Common myeloid progenitor, CD34-positive (primary cell): ENCODE measurements around the gene TEAD1.

Experiments used
- CTCF ChIA-PET: fragments of 350-600 bp; sonication (Branson Sonifier 250); formaldehyde crosslinking; loops from one replicate; lab custom pipeline; 2021; ENCODE audit warnings: antibody characterized with exemption; lab: Charles Lee
- POLR2A ChIA-PET: fragments of 350-600 bp; sonication (Branson Sonifier 250); formaldehyde crosslinking; loops from one replicate; lab custom pipeline; 2021; ENCODE audit warnings: antibody characterized with exemption; lab: Charles Lee
- DNase-seq, 3 donors: peaks; one replicate each; pipeline versions ENCODE4 v3.0.0 to v3.0.0-alpha.2; 2013
- H3K27ac ChIP-seq, 2 experiments: 1 replicate in 1 of 2; 2 replicates in 1 of 2; pipeline ENCODE4 v1.7.0; 2013; ENCODE audit warnings: inconsistent platforms in 2 of 2, low read length in 2 of 2, mild to moderate bottlenecking in 2 of 2, low read depth in 1 of 2, moderate library complexity in 1 of 2; ENCODE audit not compliant: severe bottlenecking in 2 of 2, insufficient read depth in 1 of 2, poor library complexity in 1 of 2
- H3K27me3 ChIP-seq, 5 experiments: replicated peaks in 2 of 5; 1 replicate in 3 of 5; 2 replicates in 2 of 5; pipeline versions ENCODE4 v1.6.1 to v1.7.0; 2013; ENCODE audit warnings: low read length in 4 of 5, mild to moderate bottlenecking in 2 of 5, moderate library complexity in 2 of 5, inconsistent platforms in 1 of 5; ENCODE audit not compliant: insufficient read depth in 5 of 5, control insufficient read depth in 4 of 5
- H3K36me3 ChIP-seq, 4 experiments: 1 replicate in 2 of 4; 2 replicates in 2 of 4; pipeline versions ENCODE4 v1.6.1 to v1.7.0; 2013; ENCODE audit warnings: low read length in 3 of 4, control low read depth in 1 of 4, mild to moderate bottlenecking in 1 of 4; ENCODE audit not compliant: control insufficient read depth in 4 of 4, insufficient read depth in 4 of 4
- H3K4me1 ChIP-seq, 4 experiments: 1 replicate in 3 of 4; 2 replicates in 1 of 4; pipeline versions ENCODE4 v1.6.1 to v1.7.1; 2013; ENCODE audit warnings: low read length in 3 of 4, mild to moderate bottlenecking in 3 of 4, control low read depth in 1 of 4, inconsistent platforms in 1 of 4, moderate library complexity in 1 of 4; ENCODE audit not compliant: control insufficient read depth in 4 of 4, insufficient read depth in 4 of 4; ENCODE audit errors: control extremely low read depth in 1 of 4
- H3K4me3 ChIP-seq, 7 experiments: 1 replicate in 4 of 7; 2 replicates in 3 of 7; pipeline versions ENCODE4 v1.5.1 to v1.7.0; 2013; ENCODE audit warnings: mild to moderate bottlenecking in 7 of 7, low read length in 6 of 7, moderate library complexity in 6 of 7, inconsistent platforms in 2 of 7, low read depth in 2 of 7, control low read depth in 1 of 7; ENCODE audit not compliant: insufficient read depth in 4 of 7, control insufficient read depth in 1 of 7; ENCODE audit errors: extremely low read depth in 1 of 7
- H3K9me3 ChIP-seq, 5 experiments: 1 replicate in 4 of 5; 2 replicates in 1 of 5; pipeline versions ENCODE4 v1.6.1 to v1.7.1; 2013; ENCODE audit warnings: low read length in 4 of 5, mild to moderate bottlenecking in 2 of 5, inconsistent platforms in 1 of 5, low read depth in 1 of 5, moderate library complexity in 1 of 5; ENCODE audit not compliant: control insufficient read depth in 4 of 5, insufficient read depth in 2 of 5; ENCODE audit errors: control extremely low read depth in 1 of 5
- WGBS: methylation state at CpG from one replicate; pipeline ENCODE4 v1.1.5; 2013; ENCODE audit not compliant: insufficient coverage; 5-methylcytosine and 5-hydroxymethylcytosine counted together

Gene TEAD1

DNA sequence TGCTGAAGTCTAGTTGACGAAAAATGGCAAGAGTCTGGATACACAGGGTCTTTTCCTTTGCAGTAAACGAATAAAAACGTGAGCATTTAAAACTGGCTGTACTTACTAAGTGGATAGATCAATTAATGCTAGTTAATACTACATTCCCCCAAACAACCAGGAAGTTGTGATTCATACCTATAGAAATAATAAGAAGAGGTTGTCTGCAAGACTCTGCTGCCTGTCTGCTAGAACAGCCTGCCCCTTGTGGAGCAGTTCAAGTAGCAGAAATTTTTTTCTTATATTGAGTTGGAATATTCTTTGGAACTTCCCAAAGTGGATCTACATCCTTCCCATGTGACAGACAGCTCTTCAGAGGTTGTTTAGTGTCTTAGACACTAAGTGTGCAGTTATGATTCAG is 86.8 kb downstream of the TEAD1 start:
- H3K9me3 ChIP-seq = no peaks in the 10 kb centered on the region
- H3K36me3 ChIP-seq = no peaks in the 10 kb centered on the region
- no peak overlapping the region for H3K27ac ChIP-seq
- H3K27me3 ChIP-seq = peaks cover 2 to 35% (median 9%) of the 10 kb centered on the region in 5 experiments
- ChIA-PET CTCF (no interaction called here), POLR2A (no interaction called here)
- no peaks in the 10 kb centered on the region for H3K4me1 ChIP-seq
- no peak for DNase-seq
- WGBS = 100% methylated on average over 1 of the region's 3 CpGs
- H3K4me3 ChIP-seq = no peak overlapping the region

DNA sequence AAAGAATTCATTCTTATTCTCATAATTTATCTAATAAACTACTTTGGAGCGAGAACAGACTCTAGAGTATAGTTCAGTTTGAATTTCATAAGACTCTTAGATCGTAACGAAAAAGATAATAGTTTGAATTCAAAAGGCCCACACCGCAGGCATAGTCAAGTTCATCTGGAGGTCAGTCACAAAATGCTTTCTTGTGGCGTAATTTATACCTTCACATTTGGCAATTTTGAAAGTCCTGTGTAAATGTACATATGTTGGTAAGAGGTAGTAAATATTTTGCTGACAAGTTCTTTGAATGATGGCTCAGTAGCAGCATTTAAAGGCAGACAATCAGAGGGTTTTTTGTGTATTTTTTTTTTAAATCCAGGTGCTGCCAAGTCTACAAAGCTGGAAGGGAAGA is 88.1 kb downstream of the TEAD1 start:
- H3K9me3 ChIP-seq = no peaks in the 10 kb centered on the region
- WGBS = 99% methylated on average over 5 of the region's 5 CpGs
- ChIA-PET CTCF (no interaction called here), POLR2A (no interaction called here)
- peaks cover 0 to 34% (median 7%) of the 10 kb centered on the region in 5 experiments for H3K27me3 ChIP-seq
- H3K36me3 ChIP-seq = no peaks in the 10 kb centered on the region
- H3K27ac ChIP-seq = no peak overlapping the region
- no peaks in the 10 kb centered on the region for H3K4me1 ChIP-seq
- H3K4me3 ChIP-seq = no peak overlapping the region
- DNase-seq = no peak

DNA sequence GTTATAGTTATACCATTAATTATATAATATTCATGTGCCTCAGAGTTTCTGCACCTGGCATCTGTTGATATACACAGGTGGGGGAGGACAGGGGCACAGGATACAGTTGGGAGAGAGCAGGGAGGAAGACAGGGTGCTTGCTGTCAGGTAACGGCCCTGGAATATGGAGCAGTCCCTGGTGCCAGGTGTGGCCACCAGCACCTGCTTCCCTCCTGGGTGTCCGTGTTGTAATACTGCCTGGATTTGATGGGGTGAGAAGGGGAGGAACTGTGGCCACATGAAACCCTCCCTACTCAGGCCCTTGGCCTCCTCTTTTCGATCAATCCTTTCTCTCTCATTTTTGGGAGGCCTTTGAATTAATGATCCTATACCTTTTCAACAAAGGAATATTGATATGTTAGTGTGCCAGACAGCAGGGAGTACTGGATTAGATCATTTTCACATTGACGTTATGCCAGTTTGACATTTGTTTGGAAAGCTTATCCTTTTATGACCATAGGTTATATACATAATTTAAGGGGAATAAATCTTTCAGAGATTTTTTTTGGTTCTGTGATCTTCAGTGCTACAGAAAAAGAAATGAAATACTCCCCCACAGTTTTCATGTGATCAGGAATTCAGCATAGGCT is 88.6 kb downstream of the TEAD1 start:
- H3K4me3 ChIP-seq = no peak overlapping the region
- no peaks in the 10 kb centered on the region for H3K36me3 ChIP-seq
- peaks cover 0 to 37% (median 9%) of the 10 kb centered on the region in 5 experiments for H3K27me3 ChIP-seq
- H3K4me1 ChIP-seq = no peaks in the 10 kb centered on the region
- POLR2A ChIA-PET = no interaction called here
- no peak overlapping the region for H3K27ac ChIP-seq
- CTCF ChIA-PET = no interaction called here
- DNase-seq = no peak
- WGBS = no CpG with 5 or more reads among the region's 4 CpGs
- H3K9me3 ChIP-seq = no peaks in the 10 kb centered on the region

DNA sequence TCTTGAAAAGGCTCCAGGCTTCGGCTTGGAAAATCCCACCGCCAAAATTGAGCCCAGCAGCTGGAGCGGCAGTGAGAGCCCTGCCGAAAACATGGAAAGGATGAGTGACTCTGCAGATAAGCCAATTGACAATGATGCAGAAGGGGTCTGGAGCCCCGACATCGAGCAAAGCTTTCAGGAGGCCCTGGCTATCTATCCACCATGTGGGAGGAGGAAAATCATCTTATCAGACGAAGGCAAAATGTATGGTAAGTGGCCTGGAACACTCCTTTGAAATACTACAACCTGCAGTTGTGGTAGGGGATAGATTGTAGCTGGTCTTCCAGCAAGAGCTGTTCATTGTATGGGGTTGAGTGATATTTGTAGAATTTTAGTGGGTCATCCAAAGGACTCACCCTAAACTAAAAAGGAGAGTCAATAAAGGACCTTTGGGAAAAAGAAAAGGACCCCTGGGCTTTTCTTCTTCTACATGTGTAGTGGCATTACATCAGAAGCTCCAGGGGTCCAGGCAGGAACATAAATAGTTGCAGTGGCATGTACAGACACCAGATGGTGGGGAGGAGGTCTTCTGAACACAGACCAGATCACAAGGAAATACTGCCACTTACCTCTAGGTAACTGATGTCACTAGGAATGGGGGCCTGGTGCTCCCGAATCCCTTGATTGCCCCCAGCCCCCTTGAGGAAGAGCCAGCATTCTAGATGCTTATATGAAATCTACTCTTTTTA is 90.1 kb downstream of the TEAD1 start:
- DNase-seq = no peak
- Histone ChIP-seq H3K27me3 (peaks cover 0 to 32% (median 9%) of the 10 kb centered on the region in 5 experiments), H3K27ac (no peak overlapping the region), H3K4me3 (no peak overlapping the region), H3K9me3 (no peaks in the 10 kb centered on the region), H3K36me3 (no peaks in the 10 kb centered on the region), H3K4me1 (peaks cover 0 to 6% (median 3%) of the 10 kb centered on the region in 4 experiments)
- ChIA-PET POLR2A (no interaction called here), CTCF (no interaction called here)
- WGBS = 97% methylated on average over 7 of the region's 8 CpGs

DNA sequence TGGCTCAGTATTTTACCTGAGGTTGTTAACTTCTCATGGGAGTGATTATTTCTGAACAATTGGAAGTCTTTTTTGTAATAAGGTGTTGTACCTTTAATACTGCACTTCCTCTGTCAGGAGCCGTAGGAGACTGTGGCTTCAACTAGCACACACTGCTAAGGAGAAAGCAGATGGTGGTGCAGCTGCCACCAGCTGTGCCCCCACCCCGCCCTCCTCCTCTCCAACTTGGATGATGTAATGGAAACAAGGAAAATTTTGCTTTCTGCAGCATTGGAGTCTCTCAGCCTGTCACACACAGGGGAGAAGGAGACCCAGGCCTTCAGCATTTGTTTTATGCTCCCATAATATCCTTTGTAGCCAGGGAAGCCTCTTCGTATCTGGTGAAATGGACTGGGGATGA is 91.2 kb downstream of the TEAD1 start:
- Histone ChIP-seq H3K4me1 (peaks cover 0 to 10% (median 9%) of the 10 kb centered on the region in 4 experiments), H3K9me3 (no peaks in the 10 kb centered on the region), H3K36me3 (no peaks in the 10 kb centered on the region), H3K27ac (no peak overlapping the region), H3K27me3 (peaks cover 0 to 31% (median 8%) of the 10 kb centered on the region in 5 experiments), H3K4me3 (no peak overlapping the region)
- no peak for DNase-seq
- CTCF ChIA-PET = no interaction called here
- POLR2A ChIA-PET = no interaction called here
- WGBS = 86% methylated on average over 3 of the region's 3 CpGs

DNA sequence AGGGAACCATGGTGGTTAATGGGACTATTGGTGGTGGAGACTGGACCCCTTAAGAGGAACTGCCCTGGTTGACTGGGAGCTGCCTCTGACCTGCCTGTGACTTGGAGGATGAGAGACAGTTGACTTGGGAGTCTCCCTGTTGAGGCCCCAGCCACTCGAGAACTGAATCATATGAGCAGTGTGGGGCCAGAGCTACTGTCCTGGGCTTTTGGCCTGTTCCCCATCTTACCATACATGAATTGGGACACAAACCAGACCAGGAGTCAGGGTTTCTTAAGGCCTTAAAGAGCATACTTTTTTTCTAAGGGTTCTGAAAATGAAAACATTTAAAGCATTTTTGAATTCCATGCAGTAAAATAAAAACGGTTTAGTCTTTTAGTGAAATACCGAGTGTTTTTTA is 92.8 kb downstream of the TEAD1 start:
- POLR2A ChIA-PET = no interaction called here
- CTCF ChIA-PET = no interaction called here
- 100% methylated on average over 3 of the region's 3 CpGs for WGBS
- Histone ChIP-seq H3K4me3 (no peak overlapping the region), H3K27me3 (peaks cover 0 to 23% (median 6%) of the 10 kb centered on the region in 5 experiments), H3K36me3 (no peaks in the 10 kb centered on the region), H3K4me1 (peaks cover 0 to 10% (median 9%) of the 10 kb centered on the region in 4 experiments), H3K27ac (no peak overlapping the region), H3K9me3 (no peaks in the 10 kb centered on the region)
- no peak for DNase-seq

DNA sequence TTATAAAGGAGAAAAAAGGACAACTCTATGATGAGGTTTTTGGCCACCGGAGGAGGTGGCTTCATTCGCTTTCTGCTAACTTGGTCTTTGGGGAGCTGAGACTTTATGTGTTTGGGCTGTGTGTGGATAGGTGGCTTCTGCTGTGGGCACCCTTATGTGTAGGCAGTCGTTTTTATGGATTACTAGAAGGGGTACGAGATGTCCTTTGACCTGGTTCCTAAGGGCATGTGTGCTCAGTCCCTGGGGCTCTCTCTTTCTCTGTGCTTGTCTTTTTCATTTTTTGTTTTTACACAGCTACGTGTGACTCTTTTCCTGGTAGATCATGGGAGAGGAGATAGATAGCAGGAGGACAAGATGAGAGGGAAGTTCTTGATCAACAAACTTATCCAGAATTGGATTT is 93.4 kb downstream of the TEAD1 start:
- no peak for DNase-seq
- H3K4me3 ChIP-seq = no peak overlapping the region
- WGBS = 90% methylated on average over 3 of the region's 5 CpGs
- H3K4me1 ChIP-seq = peaks cover 0 to 10% (median 9%) of the 10 kb centered on the region in 4 experiments
- H3K9me3 ChIP-seq = no peaks in the 10 kb centered on the region
- POLR2A ChIA-PET = no interaction called here
- no peak overlapping the region for H3K27ac ChIP-seq
- H3K36me3 ChIP-seq = no peaks in the 10 kb centered on the region
- peaks cover 0 to 23% (median 6%) of the 10 kb centered on the region in 5 experiments for H3K27me3 ChIP-seq
- CTCF ChIA-PET = no interaction called here
